Lung (tissue), 4 donors: ENCODE results near the gene UCN3. TPM values are rescaled to one million over a fixed set of nuclear protein-coding genes. Genes with fewer than 3 reads are reported as not detected.

Experiments
- polyA plus RNA-seq, 2 donors: library from polyadenylated mRNA; stranded (reverse); fragments of 200-250 nt; gene quantifications; one replicate each; pipeline ENCODE4 v1.2.1, GENCODE V29; 2013
- total RNA-seq, 2 donors: library from RNA; depleted of rRNA in 1 of 2; stranded (reverse); fragments of >200 nt in 1 of 2; gene quantifications; one replicate each; pipeline ENCODE4 v1.2.1, GENCODE V29; 2014 to 2021
- donor health status: Bipolar disorder and iron deficiency.
- donor health status: healthy.
- donor health status: DM: yes; HTN: yes; CAD: no.

Gene UCN3
- total and polyA plus RNA-seq, 4 donors = 0.17 to 0.77 (median 0.53) TPM

Other genes starting within 250 kb of the UCN3 start
- gene AKR1C8, start 179.8 kb upstream of the UCN3 start, total RNA-seq = under 1 TPM in 1 of 2 donors, not detected in 1; 0.46 TPM
- gene AKR1C8, start 179.8 kb upstream of the UCN3 start, polyA plus RNA-seq = under 1 TPM; 0.03 to 0.18 TPM
- not detected for gene AKR1C4, start 168.1 kb upstream of the UCN3 start, total RNA-seq
- under 1 TPM in 1 of 2 donors, not detected in 1; 0.02 TPM for gene AKR1C4, start 168.1 kb upstream of the UCN3 start, polyA plus RNA-seq
- gene TUBAL3, start 39.9 kb downstream of the UCN3 start, total RNA-seq = under 1 TPM in 1 of 2 donors, not detected in 1; 0.12 TPM
- under 1 TPM; 0.06 TPM for gene TUBAL3, start 39.9 kb downstream of the UCN3 start, polyA plus RNA-seq
- gene NET1, start 47.6 kb downstream of the UCN3 start, total RNA-seq = 10 to 100 TPM; 52.9 to 98.7 TPM
- 10 to 100 TPM; 17.4 to 18.9 TPM for gene NET1, start 47.6 kb downstream of the UCN3 start, polyA plus RNA-seq
- not detected for gene CALML5, start 134.6 kb downstream of the UCN3 start, total RNA-seq
- gene CALML5, start 134.6 kb downstream of the UCN3 start, polyA plus RNA-seq = not detected
- under 1 TPM in 1 of 2 donors, not detected in 1; 0.11 TPM for gene CALML3, start 160.0 kb downstream of the UCN3 start, total RNA-seq
- under 1 TPM; 0.02 to 0.04 TPM for gene CALML3, start 160.0 kb downstream of the UCN3 start, polyA plus RNA-seq